Smooth muscle cell (in vitro differentiated cells): ENCODE measurements around the gene FAM186B. TPM values are rescaled to one million over a fixed set of nuclear protein-coding genes. Genes with fewer than 3 reads are reported as not detected.
A peak's percentile ranks its signal among the peaks of the same experiment; 100 is the strongest.

Source experiments
- DNase-seq: peaks from one replicate; lab custom pipeline; 2025; ENCODE audit not compliant: unreplicated experiment; lab: John Stamatoyannopoulos, UW
- H2AFZ ChIP-seq: fragments of 200-600 bp; sonication (generic); 2 replicates; pipeline ENCODE4 v1.6.0; 2016; ENCODE audit warnings: antibody characterized with exemption, low read depth, mild to moderate bottlenecking
- H3F3A ChIP-seq: fragments of 200-600 bp; sonication (generic); 2 replicates; pipeline ENCODE4 v1.6.0; 2017; ENCODE audit warnings: antibody characterized with exemption, low read depth
- H3K27ac ChIP-seq: fragments of 200-600 bp; sonication (generic); 2 replicates; pipeline ENCODE4 v1.5.1; 2016; ENCODE audit warnings: low read depth, mild to moderate bottlenecking
- H3K27me3 ChIP-seq: fragments of 200-600 bp; sonication (generic); 2 replicates; pipeline ENCODE4 v1.6.1; 2016; ENCODE audit warnings: low read depth, mild to moderate bottlenecking
- H3K36me3 ChIP-seq: fragments of 200-600 bp; sonication (generic); 2 replicates; pipeline ENCODE4 v1.5.1; 2016; ENCODE audit warnings: low read depth
- H3K4me1 ChIP-seq: fragments of 200-600 bp; sonication (generic); 2 replicates; pipeline ENCODE4 v1.5.1; 2016; ENCODE audit warnings: low read depth
- H3K4me2 ChIP-seq: fragments of 200-600 bp; sonication (generic); 2 replicates; pipeline ENCODE4 v1.6.0; 2016; ENCODE audit warnings: mild to moderate bottlenecking
- H3K4me3 ChIP-seq: fragments of 200-600 bp; sonication (generic); 2 replicates; pipeline ENCODE4 v1.5.1; 2016; ENCODE audit warnings: mild to moderate bottlenecking
- H3K79me2 ChIP-seq: fragments of 200-600 bp; sonication (generic); 2 replicates; pipeline ENCODE4 v1.6.0; 2016; ENCODE audit warnings: low read depth, mild to moderate bottlenecking
- H3K9ac ChIP-seq: fragments of 200-600 bp; sonication (generic); 2 replicates; pipeline ENCODE4 v1.6.0; 2016; ENCODE audit warnings: low read depth
- H3K9me3 ChIP-seq: fragments of 200-600 bp; sonication (generic); replicated peaks from 2 replicates; pipeline ENCODE4 v1.5.1; 2016; ENCODE audit warnings: low read depth
- H4K20me1 ChIP-seq: fragments of 200-600 bp; sonication (generic); 2 replicates; pipeline ENCODE4 v1.6.0; 2016; ENCODE audit warnings: low read depth
- CTCF ChIP-seq: fragments of 200-600 bp; sonication (generic); IDR thresholded peaks from 2 replicates; pipeline ENCODE4 v1.5.1; 2017; ENCODE audit warnings: borderline replicate concordance, mild to moderate bottlenecking, antibody characterized with exemption; ENCODE audit not compliant: insufficient read depth, poor library complexity, severe bottlenecking
- WGBS: methylation state at CpG from one replicate; pipeline ENCODE4 v1.1.7; 2016; ENCODE audit warnings: low lambda C conversion rate; 5-methylcytosine and 5-hydroxymethylcytosine counted together
- polyA plus RNA-seq: library from polyadenylated mRNA; unstranded; fragments of >200 nt; fragmentation: Nextera tagmentation; extraction: Ambion mirVana; gene quantifications from 2 replicates; pipeline ENCODE4 v1.2.1, GENCODE V29; 2016
- total RNA-seq: library from RNA; depleted of rRNA; stranded (reverse); fragments of >200 nt; gene quantifications from 2 replicates; pipeline ENCODE4 v1.2.3, GENCODE V29; 2014

FAM186B gene
- total and polyA plus RNA-seq, 2 experiments from 2014 or later, result 0.18 to 1.3 TPM

- DNase-seq, result no peak
- no peak overlapping the region for H3K27ac ChIP-seq
- H3K4me2 ChIP-seq, result peak overlapping the region; percentile 87
- H4K20me1 ChIP-seq, result no peaks in the 10 kb centered on the region
- H3K36me3 ChIP-seq, result no peaks in the 10 kb centered on the region
- H3K9me3 ChIP-seq, result no peaks in the 10 kb centered on the region
- peaks cover 47% of the 10 kb centered on the region for H3K27me3 ChIP-seq
- H3K4me3 ChIP-seq, result peak overlapping the region; percentile 31
- H3K9ac ChIP-seq, result no peak overlapping the region
- WGBS, result 25% methylated on average over 65 of the region's 70 CpGs
- no peaks in the 10 kb centered on the region for H3K79me2 ChIP-seq
- peaks cover 9% of the 10 kb centered on the region for H3K4me1 ChIP-seq
- H2AFZ ChIP-seq, result no peak overlapping the region
- peak; percentile 24 for TF ChIP-seq CTCF
- H3F3A ChIP-seq, result no peaks in the 10 kb centered on the region
Observed at GRCh38 chr12:49548822-49549648, 56.4 kb downstream of the FAM186B start.

DNA sequence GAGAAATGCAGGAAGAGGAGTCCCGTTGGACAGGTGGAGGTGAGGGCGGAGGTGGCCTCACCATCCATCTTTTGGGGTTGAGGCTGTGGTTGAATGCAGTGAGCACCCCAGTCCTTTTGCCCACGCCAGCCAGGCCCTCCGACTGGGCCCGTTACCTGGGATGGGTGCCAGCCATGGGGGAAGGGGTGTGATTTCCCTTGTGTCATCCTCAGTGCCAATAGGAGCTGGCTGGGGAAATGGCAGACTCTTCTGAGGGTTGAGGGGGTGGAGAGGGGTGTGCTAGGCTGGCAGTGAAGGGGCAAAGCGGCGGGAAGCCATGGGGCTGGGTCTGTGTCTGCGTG lies 57.0 kb downstream of the FAM186B start:
- Histone ChIP-seq H3K4me3 (peak overlapping the region; percentile 31), H3K36me3 (no peaks in the 10 kb centered on the region), H2AFZ (no peak overlapping the region), H3K4me1 (peaks cover 9% of the 10 kb centered on the region), H3K9me3 (no peaks in the 10 kb centered on the region), H3K9ac (no peak overlapping the region), H3K79me2 (no peaks in the 10 kb centered on the region), H3K4me2 (peak overlapping the region; percentile 87), H3K27me3 (peaks cover 53% of the 10 kb centered on the region), H4K20me1 (no peaks in the 10 kb centered on the region), H3F3A (no peaks in the 10 kb centered on the region), H3K27ac (no peak overlapping the region)
- 89% methylated on average over 8 of the region's 8 CpGs for WGBS
- no peak for DNase-seq
- no peak for TF ChIP-seq CTCF

GRCh38 chr12:49547090-49547690 lies 58.2 kb downstream of the FAM186B start:
- Histone ChIP-seq H3K9me3 (no peaks in the 10 kb centered on the region), H3K27ac (no peak overlapping the region), H3K4me2 (no peak overlapping the region), H3K27me3 (peaks cover 65% of the 10 kb centered on the region), H3K79me2 (no peaks in the 10 kb centered on the region), H4K20me1 (no peaks in the 10 kb centered on the region), H3F3A (no peaks in the 10 kb centered on the region), H3K4me1 (peaks cover 9% of the 10 kb centered on the region), H2AFZ (no peak overlapping the region), H3K9ac (no peak overlapping the region), H3K36me3 (no peaks in the 10 kb centered on the region), H3K4me3 (no peak overlapping the region)
- TF ChIP-seq CTCF, result no peak
- DNase-seq, result no peak
- WGBS, result 79% methylated on average over 7 of the region's 7 CpGs
